SHP77 (cell line): Measurements from ENCODE around the gene GLRA1.
"Not testable (repeated sequence)": the region's sequence is repeated elsewhere in the genome, so short reads cannot be mapped to it uniquely, and the experiment has no call there.

Experiments
- DNase-seq, 2 experiments: peaks; one replicate each; lab custom pipeline; 2025; lab: John Stamatoyannopoulos, UW

The GLRA1 gene

DNA sequence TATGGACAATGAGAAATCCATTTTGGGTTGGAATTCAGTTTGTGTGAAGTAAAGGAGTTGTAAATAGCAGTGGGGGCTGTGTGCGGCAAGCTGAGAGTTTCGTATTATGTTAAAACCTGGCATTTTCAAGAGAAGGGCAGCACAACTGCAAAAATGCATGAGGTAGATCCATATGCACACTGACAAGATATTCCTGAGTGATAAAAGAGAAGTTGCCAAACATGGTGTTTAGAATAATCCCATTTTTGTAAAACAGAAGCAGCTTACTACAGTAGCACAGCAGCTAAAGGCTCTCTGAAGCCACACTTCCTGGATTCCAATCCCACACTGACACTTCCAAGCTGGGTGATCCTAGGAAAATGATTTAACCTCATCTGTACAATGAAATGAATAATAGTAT lies 11.2 kb downstream of the GLRA1 start:
- no peak for DNase-seq

DNA sequence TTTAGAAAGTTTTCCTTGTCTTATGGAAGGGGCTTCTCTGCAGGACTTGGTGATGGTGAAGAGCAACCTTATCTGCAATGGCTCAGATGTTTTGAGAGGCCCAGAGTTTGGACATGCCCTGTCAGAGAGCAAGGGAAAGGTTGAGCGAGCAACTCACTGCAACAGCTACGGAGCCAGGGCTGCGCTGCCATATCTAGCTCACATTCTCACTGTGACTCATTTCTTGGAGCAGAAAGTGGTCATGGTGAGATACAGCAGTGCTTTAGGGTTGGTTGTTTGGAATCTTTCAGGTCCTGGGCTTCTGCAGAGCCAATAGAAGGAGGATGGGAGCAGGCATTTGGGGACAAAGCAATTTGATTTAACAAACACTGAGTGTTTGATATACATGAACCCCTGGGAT lies 12.3 kb downstream of the GLRA1 start:
- DNase-seq = no peak

DNA sequence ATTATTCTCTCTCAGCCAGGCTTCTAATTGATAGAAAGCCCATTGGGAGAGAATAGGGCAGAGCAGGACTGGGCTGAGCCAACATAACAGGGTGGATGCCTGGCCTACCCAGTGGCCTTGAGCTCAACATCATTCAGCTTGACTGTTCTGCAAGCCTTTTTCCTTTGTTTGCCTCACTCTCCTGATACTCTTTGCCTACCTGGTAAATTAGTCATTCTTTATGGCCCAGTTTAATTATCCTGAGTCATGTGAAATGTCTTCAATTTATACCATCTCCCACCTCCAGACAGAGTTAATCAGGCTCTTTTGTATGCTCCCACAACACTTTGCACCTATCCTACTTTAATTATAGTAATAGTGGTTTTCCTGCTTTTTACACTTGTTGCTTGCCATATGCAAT lies 13.6 kb downstream of the GLRA1 start:
- no peak for DNase-seq

DNA sequence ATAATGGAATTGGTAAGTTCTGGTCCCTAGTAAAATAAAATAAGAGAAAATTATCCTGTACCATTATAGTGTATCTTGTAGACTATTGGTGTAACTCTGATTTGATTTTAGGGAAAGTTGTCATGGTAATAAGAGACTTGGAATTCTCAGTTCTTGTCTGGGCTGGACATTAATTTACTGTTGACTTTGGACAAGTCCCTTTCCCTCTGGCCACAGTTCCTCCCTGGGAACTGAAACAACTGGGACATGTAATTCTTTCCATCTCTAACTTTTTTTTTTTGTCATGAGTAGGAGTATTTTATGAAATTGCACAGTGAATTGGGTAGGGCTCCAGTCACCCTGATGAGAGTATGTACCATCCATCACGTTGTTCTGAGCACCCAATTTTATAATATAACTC lies 15.0 kb downstream of the GLRA1 start:
- no peak for DNase-seq

DNA sequence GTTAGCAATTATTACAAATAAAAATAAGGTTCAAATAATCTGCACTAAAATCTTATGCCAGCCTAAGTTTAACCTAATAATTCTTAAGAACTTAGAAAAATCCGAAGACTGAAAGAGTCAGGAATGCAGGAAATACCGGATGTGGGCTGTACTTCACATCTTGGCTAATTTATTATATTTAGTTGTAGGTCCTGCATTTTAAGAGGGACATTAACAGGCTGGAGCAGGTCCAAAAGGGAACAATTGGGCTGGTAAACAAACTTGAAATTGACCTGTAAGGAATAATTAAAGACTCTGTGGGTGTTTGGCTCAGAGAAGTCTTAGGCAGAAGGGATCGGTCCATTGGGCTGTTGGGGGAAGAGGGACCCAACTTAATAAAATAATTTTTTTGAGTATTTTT lies 18.4 kb downstream of the GLRA1 start:
- no peak for DNase-seq

DNA sequence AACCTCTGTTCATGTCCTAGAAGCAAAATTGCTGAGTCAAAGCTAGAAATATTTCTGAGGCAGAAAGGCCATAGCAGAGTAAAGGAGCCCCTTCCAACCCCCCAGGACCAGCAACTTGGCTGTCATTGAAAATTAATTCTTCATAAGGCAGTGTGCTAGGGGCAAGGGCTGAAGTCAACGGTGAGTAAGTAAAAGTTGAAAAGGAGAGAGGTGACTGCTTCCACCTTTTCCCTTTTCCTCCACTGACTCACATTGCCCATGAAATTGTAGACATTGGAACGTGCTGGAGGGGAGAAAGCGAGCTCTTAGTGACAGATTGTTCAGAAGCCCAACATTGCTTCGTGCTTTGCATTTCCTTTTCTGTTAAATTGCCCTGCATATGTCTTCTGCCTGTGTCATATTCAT lies 19.1 kb downstream of the GLRA1 start:
- DNase-seq = no peak

DNA sequence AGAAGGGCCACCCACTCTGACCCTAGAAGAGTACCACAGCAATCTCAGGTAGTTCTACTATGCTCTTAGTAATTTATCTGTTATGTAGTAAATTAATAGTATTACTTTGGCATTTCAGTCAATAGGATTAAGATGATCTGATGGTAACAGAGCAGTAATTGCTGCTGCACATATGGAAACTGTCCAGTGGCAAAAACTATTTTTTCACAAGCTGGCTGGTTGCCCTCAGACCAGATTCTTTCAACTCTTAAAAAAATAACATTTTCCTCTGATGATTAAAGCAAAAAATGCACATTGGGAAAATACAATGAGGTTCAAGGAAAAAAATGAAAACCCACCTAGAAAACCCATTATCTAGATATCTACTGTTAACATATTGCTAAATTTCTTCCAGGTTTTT lies 19.7 kb downstream of the GLRA1 start:
- DNase-seq = no peak

DNA sequence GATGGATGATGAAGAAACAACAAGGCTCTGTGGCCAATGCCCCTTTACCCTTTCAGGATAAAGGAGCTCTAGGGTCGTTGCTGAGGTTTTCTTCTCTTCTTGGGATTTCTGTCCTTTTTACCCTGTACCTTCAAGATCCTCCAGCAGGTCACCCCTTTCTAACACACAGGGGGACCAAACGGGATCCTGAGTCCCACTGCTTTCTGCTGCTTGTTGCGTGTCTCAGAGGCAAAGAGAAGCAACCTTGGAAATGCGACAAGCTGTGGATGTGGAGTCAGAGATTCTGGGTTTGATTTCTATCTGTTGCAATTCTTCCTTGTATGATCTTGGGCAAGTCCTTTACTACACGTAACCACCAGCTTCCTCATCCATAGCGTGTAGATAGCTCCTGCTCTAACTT lies 20.5 kb downstream of the GLRA1 start:
- DNase-seq = no peak

DNA sequence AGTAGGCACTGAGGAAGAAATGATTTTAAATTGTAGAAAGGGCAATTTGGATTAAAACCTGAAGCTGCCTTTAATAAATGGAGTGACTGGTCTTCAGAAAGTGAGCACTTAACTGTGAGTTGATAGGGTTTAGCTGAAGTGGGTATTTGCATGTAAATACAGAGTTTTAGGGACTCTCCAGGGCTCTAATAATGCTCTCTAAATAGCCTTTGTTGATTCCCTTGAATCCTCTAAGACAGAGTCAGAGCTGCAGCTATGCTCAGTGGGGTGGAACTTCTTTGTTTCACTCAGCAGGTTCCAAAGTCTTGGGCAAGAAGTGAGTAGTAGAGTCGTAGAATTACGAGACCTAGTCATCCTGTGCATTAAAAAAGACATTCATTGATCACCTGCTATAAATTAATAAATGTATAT lies 21.4 kb downstream of the GLRA1 start:
- DNase-seq = no peak

DNA sequence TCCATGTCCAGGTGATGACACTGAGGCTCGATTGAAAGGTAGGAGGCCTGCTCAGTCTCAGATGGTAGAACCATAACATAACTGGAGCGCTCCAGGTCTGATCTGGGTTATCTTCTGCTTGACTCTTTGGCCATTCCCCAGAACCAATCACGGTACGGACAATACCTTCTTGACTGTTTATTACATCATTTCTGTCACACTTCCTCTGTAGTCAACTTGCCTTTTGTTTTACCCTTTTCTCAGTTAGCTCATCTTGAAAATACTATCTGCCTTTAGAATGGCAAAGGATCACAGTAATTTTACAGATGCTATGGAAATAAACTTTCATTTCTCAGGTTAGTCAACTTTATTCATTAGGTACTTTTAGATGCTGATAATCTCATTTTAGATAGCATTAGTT lies 22.4 kb downstream of the GLRA1 start:
- DNase-seq = no peak

DNA sequence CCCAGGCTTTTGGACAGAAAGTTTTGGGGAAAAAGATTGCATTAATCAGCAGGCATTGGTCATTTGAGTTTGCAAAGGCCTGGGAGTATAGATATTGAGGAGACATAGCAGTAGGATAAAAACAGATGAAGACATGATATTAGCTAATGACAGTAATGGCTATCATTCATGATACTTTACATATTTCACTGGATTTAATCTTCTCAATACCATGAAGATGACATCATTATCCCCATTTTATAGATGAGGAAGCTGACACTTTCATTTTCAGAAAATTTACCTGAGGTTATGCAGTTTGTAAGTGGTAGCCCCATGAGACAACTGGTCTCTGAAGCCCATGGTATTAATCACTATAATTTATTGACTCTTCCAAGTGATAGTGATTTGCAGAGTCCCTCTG lies 23.0 kb downstream of the GLRA1 start:
- no peak for DNase-seq

DNA sequence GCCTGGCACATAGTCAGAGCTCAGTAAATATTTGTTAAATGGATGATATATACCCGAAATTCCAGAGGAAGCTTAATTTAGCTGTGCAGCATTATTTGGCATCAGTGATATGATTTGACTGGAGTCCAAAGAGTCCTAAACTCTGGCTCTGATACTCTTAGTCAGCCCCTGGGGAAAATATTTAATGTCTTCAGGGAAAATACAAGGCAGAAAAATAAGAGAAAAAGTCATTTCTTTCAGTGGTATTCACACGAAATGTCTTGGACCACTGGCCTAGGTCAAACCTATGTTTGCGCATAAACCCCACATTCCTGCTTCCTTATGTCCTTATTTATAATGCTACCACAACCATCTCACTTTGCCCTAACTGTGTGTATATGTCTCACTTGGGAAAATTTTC lies 23.8 kb downstream of the GLRA1 start:
- no peak for DNase-seq

DNA sequence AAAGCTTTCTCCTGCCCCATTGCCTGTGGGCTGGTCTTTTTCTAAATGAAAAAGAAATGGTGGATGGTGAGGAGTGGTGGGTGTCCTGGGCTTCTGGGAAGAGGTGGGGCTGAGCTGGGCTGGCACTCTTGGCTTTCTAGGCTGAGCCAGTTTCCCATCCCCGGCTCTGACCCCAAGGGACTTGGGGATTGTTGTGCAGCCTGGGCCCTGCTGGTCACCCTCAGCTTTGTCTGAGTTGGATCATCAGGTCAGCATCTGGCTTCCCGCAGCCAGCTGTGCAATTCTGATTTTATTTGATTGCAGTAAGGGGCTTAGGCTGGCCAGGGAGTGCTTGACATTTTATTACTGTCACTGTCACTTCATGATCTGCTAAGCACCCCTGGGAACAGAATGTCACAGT lies 25.3 kb downstream of the GLRA1 start:
- DNase-seq = no peak

DNA sequence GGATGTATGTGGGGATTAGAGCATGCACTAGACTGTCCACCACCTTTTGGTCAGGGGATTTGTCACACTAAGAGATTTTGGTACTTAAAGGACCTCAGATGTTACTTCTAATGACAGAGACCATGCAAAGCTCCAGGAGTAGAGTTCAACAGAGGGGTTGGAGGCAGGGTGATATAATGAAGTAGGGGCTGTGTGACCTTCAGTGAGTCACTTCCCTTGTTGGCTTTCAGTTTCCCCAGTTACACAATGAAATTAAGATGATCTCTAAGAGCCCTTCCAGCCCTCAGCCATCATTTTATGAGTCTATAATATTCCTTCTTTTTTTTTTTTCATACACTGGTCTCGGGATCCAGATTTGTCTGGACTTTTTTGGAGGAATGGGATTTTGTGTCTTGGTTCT lies 26.8 kb downstream of the GLRA1 start:
- no peak for DNase-seq

DNA sequence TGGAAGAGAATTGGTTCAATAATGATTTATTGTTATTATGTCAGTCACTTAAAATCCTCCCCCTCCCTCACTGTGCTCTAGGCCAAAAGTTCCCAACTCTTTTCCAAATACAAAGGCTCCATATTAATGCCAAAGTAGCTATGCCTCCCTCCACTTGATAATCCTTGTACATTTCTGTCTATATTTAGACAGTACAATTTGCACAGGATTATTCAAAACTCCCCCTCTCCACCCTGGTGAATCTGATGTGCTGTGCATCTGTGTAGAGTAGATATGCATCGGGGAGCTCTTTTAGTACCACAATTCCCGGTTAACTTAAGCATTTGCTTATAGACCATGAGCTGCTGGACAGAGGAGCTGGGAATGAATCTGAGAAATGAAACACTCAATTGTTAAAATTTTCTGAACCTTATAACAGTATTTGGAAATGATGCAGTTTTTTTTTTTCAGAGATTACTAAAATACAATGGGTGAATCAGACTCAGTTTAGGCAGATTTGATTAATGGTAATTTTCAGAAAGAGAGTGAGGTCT lies 27.6 kb downstream of the GLRA1 start:
- no peak for DNase-seq

DNA sequence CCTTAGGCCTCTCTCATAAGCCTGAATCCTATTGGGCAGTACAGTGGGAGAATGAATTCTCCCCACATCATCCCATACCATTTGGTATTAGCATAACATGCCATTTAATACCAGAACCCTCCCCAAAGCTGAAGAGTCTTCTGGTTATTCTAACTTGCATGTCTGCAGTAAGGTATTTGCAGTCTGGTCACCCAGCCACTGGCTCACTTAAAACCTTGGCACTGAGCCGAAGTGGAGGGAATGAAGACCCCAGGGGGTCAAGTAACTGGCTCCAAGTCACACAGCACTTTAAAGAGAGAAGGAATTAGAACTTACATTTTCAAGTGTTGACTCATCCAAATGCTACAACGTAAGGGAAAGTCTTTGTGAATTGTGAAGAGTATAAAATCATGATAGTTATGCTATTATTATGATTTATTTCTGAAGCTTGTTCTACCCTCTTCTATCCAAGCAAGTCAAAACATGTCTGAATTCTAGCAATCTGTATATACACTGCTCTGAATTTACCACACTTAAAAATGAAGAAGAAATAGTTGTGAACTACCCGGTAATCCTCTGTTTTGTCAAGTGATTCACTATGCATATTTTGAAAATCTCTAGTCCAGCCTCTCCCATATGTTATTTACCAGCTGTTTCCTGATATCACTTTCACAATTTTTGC lies 28.5 kb downstream of the GLRA1 start:
- DNase-seq = no peak

DNA sequence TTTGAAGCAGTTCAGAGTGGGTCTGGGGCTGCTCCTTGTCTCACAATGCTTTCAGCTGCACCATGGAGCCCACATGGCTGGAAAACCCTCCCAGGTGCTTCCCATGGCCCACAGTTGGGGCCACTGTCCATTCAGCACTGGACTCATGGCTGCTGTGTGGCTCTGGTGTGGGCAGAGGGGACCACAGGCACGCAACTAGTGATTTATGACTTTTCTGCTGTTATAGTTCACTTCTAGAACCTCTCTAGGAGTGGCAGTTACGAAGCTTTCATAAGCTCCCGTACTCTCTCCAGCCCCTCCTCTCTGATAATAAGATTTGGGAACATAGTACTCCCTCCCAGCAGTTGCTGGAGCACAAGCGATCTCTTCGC lies 29.0 kb downstream of the GLRA1 start:
- no peak for DNase-seq

DNA sequence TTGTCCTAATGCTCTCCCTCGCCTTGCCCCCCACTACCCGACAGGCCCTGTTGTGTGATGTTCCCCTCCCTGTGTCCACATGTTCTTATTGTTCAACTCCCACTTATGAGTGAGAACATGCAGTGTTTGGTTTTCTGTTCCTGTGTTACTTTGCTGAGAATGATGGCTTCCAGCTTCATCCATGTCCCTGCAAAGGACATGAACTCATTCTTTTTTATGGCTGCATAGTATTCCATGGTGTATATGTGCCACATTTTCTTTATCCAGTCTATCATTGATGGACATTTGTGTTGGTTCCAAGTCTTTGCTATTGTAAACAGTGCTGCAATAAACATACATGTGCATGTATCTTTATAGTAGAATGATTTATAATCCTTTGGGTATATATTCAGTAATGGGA lies 31.2 kb downstream of the GLRA1 start:
- DNase-seq = not testable (repeated sequence)

DNA sequence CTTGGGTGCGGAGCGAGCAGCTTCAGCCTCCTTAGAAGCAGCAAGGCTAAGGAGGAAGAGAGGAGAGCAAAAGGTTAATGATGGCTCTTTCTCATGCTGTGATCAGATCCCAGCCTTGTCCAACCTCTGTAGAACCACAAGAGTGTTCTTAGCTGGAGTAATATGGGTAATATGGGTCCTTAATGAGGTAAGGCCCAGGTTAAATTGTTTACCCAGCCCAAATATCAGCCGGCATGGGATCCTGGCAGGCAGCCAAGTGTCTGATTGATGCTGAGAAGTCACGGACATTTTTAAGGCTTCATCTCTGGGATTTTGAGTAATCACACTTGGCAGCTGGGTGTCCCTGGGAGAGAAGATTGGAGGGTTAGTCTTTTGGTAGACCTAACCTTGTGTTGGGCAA lies 32.3 kb downstream of the GLRA1 start:
- peak; percentile 80 to 88 for DNase-seq

DNA sequence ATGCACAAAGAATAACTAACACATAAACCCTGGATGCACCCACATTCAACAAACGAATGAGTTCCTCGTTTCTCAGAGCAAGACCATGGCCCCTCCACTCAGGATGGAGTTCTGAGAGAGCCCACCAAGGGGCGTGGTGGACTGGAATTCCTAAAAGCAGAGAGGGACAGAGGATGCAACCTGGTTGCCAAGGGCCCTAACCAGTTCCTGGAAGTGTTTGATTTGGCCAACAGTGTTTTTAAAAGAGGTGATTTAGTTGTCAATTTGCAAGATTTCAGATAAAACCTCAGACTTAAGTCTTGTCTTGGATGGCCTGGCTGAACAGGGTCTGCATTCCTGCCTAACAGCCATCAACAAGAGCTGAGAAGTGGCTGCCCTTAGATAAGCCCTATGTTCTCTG lies 34.4 kb downstream of the GLRA1 start:
- no peak for DNase-seq

DNA sequence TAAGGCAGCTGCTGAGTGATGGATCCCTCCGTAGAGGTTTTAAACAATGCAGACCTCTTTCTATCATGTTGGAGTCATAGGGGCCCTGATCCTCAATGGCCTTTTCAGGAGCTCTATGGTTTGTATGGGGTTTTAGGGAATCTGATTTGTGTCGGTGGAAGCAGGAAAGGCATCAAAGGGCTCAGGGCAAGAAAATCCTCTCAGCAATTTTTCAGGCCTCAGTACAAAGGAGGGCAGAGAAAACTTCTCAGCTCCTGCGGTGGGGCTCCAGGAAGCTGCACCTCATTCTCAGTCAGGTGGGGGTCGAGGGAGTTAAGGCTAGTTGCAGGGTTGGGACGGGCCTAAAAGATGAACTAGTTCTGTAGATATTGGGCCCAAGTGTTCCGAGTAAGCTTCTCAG lies 35.0 kb downstream of the GLRA1 start:
- no peak for DNase-seq

DNA sequence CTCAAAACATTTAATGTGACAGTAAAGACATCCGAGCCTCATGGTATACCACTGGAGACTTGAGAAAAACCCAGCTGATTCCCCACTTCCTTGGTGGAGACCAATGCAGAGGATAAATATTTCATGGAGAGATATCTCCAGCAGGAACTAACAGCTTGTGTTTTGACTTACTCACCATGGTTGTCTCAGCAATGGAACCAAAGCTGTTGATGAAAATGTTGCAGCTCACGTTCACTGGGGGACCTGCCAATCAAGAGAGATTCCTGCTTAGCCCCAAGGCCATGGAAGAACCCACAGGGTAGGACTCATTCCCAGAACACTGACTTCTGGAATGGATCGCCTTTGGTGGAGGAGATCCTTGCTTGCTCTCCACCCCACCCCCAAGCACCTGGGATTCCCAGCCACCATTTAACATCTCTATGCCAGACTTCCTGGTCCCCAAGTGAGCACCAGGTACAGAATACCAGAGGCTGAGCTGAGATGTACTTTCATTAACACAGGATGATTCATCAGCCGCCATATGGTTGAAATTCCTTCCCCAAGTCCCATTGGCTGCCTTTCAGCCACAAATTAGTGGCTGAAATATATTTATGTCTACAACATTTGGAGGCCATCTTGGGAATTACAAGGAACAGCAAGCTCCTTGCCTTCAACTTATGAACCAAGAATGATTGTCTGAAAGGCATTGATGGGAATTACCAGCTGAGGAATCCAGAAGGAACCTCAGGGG lies 37.9 kb downstream of the GLRA1 start:
- DNase-seq = no peak

DNA sequence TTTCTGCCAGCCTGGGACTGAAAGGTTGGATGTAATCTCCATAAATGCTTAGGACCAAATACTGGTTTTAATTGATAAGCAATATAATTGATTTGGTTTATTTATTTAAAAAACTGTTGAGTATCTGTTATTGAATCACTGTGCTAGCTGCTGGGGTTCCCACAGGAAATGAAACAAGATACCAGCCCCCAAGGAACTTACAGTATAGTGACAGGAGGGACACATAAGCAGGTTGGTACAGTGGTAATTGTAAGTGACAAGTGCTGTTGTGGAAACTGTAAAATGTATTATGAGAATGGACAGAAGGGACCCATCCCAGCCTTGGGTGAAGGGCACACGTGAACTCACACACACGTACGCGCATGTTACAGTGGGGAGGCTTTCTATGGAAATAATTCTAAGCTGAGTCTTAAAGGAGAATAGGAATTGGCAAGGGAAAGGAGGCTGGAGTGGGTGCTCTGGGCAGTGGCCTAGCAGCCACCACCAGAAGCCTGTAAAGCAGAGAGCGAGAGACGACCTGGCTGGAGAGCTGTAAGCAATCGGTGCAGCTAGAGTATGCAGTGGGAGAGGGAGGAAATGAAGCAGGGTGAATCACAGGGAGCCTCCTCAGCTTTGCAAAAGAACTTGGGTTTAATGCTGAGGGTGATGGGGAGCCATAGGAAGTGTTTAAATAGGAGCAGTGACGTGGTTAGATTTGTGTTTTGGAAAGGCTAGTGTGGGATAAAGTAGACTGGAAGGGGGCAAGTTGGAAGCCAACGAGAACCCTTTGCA lies 39.3 kb downstream of the GLRA1 start:
- no peak for DNase-seq
